Cerebellar nuclear complex (tissue), 1 donor: Measurements from ENCODE around the gene CELA1.

ENCODE experiments used
- DNase-seq, 2 experiments: peaks; one replicate each; lab custom pipeline; 2025; lab: John Stamatoyannopoulos, UW

The CELA1 gene

GRCh38 chr12:51374856-51375255 lies 28.4 kb upstream of the CELA1 start:
- no peak for DNase-seq

GRCh38 chr12:51374361-51374760 lies 27.9 kb upstream of the CELA1 start:
- no peak for DNase-seq

- no peak for DNase-seq
Measured at GRCh38 chr12:51373187-51373586, 26.7 kb upstream of the CELA1 start.

- no peak for DNase-seq
Measured at GRCh38 chr12:51372021-51372420, 25.5 kb upstream of the CELA1 start.

GRCh38 chr12:51371295-51371953 lies 24.9 kb upstream of the CELA1 start:
- no peak for DNase-seq

- DNase-seq, result no peak
Measured at GRCh38 chr12:51370667-51371066, 24.2 kb upstream of the CELA1 start.

GRCh38 chr12:51369581-51369980 lies 23.1 kb upstream of the CELA1 start:
- no peak for DNase-seq

GRCh38 chr12:51368640-51369517 lies 22.4 kb upstream of the CELA1 start:
- DNase-seq, result no peak

- no peak for DNase-seq
Measured at GRCh38 chr12:51365276-51365675, 18.8 kb upstream of the CELA1 start.

GRCh38 chr12:51364001-51364400 lies 17.5 kb upstream of the CELA1 start:
- DNase-seq, result no peak

- no peak for DNase-seq
Measured at GRCh38 chr12:51362747-51363342, 16.4 kb upstream of the CELA1 start.

- DNase-seq, result no peak
Measured at GRCh38 chr12:51362307-51362706, 15.8 kb upstream of the CELA1 start.

GRCh38 chr12:51361161-51362016 lies 14.9 kb upstream of the CELA1 start:
- no peak for DNase-seq

GRCh38 chr12:51360315-51360714 lies 13.8 kb upstream of the CELA1 start:
- DNase-seq, result no peak

GRCh38 chr12:51359851-51360250 lies 13.4 kb upstream of the CELA1 start:
- no peak for DNase-seq

- DNase-seq, result no peak
Measured at GRCh38 chr12:51358496-51358895, 12.0 kb upstream of the CELA1 start.

GRCh38 chr12:51357374-51358047 lies 11.0 kb upstream of the CELA1 start:
- DNase-seq, result no peak

- no peak for DNase-seq
Measured at GRCh38 chr12:51351913-51352532, 5.5 kb upstream of the CELA1 start.

GRCh38 chr12:51349026-51349425 lies 2.5 kb upstream of the CELA1 start:
- no peak for DNase-seq

- DNase-seq, result no peak
Measured at GRCh38 chr12:51348116-51348515, 1.6 kb upstream of the CELA1 start.

- no peak for DNase-seq
Measured at GRCh38 chr12:51345681-51346080, 798 bp downstream of the CELA1 start.
